Germinal center (tissue), 1 donor: ENCODE results near the gene TAP1.

Experiments
- DNase-seq: peaks from one replicate; pipeline ENCODE4 v3.0.0; 2012; ENCODE audit warnings: mixed read lengths, low spot score

Gene TAP1

GRCh38 chr6:32860674-32861073 lies 7.2 kb upstream of the TAP1 start:
- DNase-seq, result no peak

GRCh38 chr6:32858194-32858593 lies 4.7 kb upstream of the TAP1 start:
- DNase-seq, result no peak

DNA sequence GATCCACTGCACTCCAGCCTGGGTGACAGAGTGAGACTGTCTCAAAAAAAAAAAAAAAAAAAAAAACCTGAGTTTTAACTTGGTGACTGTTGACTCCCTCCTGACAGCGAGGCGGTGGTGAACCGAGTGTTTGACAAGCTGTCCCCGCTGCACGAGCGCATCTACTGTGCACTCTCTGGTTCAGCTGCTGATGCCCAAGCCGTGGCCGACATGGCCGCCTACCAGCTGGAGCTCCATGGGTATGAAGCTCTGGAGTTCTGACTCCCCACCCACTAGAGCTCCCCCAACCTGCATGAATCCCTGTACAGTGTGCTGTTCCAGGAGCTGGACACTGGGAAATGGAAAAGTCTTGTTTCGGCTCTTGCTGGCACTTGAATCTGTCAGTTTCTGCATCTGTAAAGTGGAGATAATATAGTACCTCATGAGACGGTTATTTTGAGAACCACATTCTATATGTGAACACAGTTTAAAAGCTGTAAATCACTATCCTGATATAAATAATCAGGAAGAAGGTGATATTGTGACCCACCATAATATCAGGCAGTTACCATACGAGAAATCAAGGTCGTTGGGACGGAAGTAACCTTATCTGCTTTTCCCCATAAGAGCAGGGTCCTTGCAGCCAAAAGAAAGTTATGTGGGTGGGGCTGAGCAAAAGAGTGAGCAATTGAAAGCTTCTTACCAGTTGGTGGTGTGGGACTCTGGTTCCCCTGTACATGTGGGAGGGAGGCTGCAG lies 3.8 kb upstream of the TAP1 start:
- DNase-seq, result no peak

DNA sequence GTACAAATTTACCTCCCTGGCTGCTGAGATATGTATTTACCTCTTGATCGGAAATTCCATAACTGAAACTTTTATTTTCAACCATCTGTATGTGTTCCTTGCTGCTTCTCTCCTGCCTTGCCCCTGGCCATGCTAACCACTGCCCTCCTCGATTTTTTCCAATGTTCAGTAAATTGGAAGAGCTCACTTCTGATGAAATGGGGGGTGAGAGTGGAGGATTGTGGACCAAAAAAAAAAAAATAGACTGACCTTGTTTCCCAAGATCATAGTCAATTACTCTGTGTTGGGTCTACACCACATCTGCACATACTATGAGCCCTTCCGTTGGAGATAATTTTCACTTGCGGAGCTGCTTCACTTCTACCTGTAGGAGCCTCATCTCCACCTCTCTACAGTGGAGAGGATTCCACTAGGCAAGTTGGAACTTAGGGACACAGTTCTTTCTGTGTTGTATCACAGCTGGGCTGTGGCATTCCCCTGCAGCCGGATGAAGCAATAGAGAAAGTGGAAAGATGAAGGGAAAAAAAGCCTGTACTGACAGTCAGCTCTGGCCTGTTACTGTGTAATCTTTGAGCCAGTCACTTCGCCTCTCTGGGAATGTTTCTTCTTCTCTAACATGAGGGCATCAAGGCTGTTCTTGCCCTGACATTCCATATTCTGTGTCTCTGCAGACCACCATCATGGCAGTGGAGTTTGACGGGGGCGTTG lies 2.1 kb upstream of the TAP1 start:
- DNase-seq, result no peak

DNA sequence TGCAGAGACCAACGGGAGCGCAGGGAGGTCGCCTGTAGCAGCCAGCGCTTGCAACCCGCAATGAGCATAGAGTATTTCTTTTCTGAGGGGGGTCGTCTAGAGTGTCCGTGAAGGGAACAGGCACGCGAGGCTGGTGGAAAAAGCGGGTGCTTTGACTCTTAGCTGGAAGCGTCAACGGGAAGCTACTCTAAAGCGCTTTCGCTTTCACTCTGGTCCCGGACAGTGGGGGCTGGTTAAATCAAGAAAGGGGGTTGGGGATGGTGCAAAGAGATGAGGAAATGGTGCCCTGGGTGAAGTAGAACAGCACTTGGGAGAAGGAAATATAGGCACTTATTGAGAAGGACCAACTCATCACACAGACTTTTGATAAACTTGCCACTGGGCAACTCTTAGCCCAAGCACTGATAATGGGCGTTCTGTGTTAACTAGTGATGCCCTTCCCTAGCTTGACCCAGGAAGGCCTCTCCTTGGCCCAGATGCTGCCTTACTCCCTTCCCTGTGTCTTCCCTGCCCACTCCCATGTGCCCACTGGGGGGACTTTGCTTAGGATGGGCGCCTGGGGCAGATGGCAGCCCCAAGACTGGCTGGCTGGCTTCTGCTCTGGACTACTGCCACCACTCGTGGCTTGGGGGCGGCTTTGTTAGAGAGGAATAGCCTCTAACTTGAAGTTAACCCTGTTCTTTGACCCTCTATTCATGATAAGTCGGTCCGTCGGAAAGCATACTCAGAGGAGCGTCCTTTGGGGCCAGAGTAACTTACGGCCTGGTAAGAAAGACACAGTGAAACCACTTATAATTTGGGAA lies 1.1 kb upstream of the TAP1 start:
- peak; percentile 76 for DNase-seq

DNA sequence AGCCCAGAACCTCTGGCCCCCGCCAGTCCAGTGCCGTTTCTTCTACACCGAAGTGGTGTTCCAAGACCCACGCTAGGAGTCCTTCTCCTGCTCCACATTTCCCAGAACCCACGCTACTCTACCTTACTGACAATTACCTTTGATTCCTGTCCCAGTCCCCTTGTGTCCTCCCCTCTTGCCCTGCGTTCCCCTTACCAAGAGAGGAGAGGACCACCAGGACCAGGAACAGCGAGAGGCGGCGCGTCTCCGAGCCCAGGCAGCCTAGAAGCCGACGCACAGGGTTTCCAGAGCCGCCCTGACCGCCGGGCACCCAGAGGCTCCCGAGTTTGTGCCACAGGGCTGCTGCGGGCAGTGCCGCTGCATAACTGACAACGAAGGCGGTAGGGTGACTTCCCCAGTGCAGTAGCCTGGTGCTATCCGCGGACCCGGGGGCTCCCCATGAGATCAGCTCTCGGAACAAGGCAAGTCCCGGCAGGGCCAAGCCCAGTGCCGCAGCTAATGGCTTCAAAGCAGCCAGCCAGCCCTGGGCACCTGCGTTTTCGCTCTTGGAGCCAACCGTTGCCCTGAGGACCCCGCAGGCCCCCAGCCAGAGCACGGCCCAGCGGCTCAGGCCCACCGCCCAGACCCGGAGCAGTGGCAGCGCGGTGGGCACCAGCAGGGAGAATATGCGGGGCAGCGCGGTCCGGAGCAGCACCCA lies 512 bp downstream of the TAP1 start:
- peak; percentile 69 for DNase-seq

DNA sequence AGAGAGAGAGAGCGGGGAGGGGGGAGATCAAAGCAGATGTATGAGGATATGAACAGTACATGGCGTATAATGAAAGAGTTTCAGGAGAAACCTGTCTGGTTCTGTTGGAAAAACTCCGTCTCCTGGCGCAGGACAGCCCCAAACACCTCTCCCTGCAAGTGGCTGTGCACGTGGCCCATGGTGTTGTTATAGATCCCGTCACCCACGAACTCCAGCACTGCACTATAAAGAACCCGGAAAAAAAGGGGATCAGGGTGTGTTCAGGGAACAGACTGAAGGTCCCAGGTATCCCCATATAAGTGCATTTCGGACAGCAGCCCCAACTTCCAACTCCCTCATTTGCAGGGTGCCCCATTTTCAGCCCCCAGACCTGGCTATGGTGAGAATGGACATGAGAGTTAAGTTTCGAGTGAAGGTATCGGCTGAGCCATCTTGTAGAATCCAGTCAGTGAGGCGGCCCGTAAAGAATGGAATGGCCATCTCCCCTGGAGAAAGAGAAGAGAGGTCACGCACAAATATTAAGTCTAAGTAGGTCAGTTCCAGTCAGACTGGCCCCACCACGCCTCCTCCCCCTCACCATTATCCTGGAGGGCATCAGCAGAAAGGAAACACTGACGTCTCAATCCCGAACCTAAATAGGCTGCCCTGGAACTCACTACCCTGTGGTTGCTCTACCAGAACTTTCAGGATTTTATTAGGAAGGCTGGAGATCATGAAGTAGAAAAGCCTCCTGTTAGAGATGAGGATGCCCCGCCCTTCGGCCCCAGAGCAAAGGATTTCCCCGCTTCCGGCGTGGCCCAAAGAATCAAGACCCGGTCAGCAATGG lies 1.3 kb downstream of the TAP1 start:
- no peak for DNase-seq

GRCh38 chr6:32851025-32851424 lies 2.5 kb downstream of the TAP1 start:
- DNase-seq, result no peak

DNA sequence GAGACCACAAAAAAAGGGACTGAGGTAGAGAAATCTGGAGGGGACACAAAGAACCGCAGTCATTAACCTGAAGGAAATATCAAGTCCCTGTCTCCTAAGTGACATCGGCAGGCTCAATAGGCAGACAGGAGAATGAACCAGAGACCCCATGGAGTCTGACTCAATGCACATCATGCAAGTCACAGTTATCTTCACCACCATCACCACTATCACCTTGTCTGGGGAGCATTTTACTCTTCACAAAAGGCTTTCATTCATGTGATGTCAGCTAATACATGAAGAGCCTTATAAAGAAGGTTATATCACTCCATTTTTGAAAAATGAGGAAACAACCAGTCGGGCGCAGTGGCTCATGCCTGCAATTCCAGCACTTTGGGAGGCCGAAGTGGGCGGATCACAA lies 4.4 kb downstream of the TAP1 start:
- DNase-seq, result no peak

GRCh38 chr6:32847795-32848194 lies 5.7 kb downstream of the TAP1 start:
- no peak for DNase-seq

- no peak for DNase-seq
These were observed 6.5 kb downstream of the TAP1 start for GRCh38 chr6:32847004-32847403.

DNA sequence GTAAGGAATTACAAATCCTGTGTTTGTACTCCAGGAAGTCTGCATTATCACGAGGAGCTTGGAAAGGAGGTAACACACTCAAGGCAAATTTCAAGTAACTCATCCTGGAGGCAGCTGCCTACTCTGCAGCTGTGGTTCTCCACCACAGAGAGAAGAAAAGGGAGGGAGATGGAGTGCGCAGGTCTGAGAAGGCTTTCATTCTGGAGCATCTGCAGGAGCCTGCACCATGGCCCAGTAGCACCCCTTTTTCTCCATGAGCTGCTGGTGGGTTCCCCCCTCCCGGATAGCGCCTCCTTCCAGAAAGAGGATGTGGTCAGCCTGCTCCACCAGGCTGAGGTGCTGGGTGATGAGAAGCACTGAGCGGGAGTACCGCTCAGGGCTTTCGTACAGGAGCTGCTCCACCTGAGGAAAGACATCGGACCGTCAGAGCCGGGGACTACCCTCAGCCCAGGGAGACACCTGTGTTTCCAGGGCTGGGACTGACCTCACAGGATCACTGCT lies 8.1 kb downstream of the TAP1 start:
- peak; percentile 46 for DNase-seq

DNA sequence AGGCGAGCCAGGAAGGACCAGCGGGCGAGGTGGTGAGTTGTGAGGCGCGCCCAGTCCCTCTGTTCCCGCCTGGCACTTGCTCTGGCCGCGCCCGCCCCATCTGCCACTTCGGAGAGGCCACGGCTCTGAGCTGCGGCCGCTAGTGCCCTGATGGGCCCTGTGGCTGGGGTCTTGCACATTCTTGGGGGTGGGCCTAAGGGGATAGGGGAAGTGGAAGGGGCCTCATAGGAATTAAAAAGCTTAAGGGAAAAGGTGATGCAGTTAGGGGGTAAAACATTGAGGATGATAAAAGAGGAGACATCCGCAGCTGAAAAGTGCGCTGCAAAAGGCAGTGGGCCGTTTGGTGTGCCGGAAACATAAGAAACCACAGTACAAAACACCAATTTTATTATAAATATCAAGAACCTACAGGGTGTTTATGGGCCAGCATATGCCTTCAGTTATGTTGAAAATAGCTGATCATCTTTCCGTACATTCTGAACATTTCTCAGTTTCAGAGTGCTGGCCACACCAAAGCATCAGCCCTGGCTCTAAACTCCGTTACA lies 8.6 kb downstream of the TAP1 start:
- DNase-seq, result no peak

- peak; percentile 92 for DNase-seq
These were observed 9.3 kb downstream of the TAP1 start, which contains the start of gene PSMB8 for GRCh38 chr6:32843979-32844838. PSMB8 (minus strand) TSS chr6:32844047; CDS start chr6:32843996, 51 bp downstream.

GRCh38 chr6:32843331-32843978 lies 10.0 kb downstream of the TAP1 start:
- peak; percentile 17 for DNase-seq

DNA sequence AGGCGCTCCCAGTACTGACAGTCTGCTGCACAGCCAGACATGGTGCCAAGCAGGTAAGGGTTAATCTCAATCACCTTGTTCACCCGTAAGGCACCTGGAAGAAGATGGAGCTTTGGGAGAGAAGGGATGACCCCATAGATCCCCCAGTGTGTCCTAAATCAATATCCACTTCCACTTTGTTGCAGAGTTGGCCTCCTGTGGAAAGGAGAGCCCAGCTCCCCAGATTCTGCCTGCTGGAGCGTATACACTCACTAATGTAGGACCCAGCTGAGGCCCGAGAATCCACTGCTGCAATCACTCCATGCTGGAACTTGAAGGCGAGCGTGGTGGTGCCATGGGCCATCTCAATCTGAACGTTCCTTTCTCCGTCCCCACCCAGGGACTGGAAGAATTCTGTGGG lies 10.8 kb downstream of the TAP1 start:
- no peak for DNase-seq

DNA sequence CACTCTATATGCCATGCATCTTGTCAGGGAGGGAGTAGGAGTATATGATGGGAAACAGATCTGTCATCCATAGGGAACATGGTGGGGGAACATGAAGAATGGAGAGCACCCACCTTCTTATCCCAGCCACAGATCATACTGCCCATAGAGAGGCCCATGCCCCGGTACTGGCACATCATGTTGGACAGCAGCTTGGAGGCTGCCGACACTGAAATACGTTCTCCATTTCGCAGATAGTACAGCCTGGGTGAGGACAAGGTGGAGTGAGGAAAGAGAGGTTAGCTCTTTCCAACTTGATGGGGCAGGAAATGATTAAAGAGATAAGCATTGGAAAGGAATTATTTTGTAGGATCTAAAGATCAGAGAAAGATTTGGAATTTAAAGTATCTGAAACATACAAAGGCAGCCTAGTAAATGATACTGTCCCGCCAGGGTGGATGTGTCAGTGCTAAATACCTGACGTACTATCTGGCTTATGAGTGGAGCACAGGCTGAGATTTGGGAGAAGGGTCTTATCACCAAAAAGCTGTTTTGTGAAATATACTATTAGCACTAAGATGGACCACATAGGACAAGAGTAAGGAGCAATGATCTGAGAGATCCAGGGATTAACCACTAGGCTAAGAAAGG lies 11.4 kb downstream of the TAP1 start:
- DNase-seq, result no peak

DNA sequence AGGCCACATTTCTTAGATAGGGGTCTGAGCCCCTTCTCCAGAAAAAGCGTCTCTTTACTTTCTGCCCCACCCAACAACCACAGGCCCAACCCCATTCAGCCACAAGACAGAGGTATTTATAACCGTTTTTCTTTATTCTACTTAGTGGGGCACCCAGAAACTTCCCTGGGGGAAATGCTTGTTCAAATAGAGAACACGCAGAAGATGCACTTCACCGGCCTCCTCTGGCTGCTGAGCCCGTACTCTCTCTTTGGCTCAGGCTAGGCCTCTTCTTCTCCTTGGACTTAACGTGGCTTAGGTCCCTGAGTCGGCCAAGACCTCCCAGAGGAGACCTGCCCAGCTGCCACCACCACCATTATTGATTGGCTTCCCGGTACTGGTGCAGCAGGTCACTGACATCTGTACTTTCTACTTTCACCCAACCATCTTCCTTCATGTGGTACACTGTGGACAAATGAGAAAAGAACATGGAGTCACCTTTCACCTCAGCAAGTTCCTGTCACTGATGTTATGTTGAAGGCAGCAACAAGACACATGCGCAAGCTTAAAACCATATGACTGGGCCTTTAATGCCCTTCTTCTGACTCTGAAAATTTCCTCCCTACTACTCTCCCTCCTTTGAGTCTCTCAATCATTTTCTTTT lies 12.8 kb downstream of the TAP1 start:
- no peak for DNase-seq
